H9 (cell line): ENCODE data around the gene OSBP2. TPM values are rescaled to one million over a fixed set of nuclear protein-coding genes. Genes with fewer than 3 reads are reported as not detected.

ENCODE experiments used
- DNase-seq: peaks from one replicate; pipeline ENCODE4 v3.0.0-alpha.2; 2017
- H2AFZ ChIP-seq: one replicate; pipeline ENCODE4 v1.6.1; 2013; ENCODE audit warnings: mild to moderate bottlenecking, low read length, control low read depth, moderate library complexity
- H2AK5ac ChIP-seq: 2 replicates; pipeline ENCODE4 v1.6.1; 2013; ENCODE audit warnings: low read length, control low read depth, mixed read lengths; ENCODE audit not compliant: insufficient read length
- H2BK120ac ChIP-seq: one replicate; pipeline ENCODE4 v1.6.1; 2013; ENCODE audit warnings: low read depth, mild to moderate bottlenecking, low read length, control low read depth, inconsistent platforms; ENCODE audit not compliant: poor library complexity, severe bottlenecking
- H2BK12ac ChIP-seq: 2 replicates; pipeline ENCODE4 v1.6.1; 2013; ENCODE audit warnings: low read length, control low read depth, mixed read lengths, low read depth; ENCODE audit not compliant: insufficient read length
- H2BK15ac ChIP-seq: 2 replicates; pipeline ENCODE4 v1.6.1; 2013; ENCODE audit warnings: low read depth, low read length, control low read depth
- H2BK20ac ChIP-seq: one replicate; pipeline ENCODE4 v1.6.1; 2013; ENCODE audit warnings: low read depth, mild to moderate bottlenecking, low read length, control low read depth, inconsistent platforms; ENCODE audit not compliant: poor library complexity, severe bottlenecking
- H2BK5ac ChIP-seq: 2 replicates; pipeline ENCODE4 v1.6.1; 2013; ENCODE audit warnings: low read length, control low read depth, mixed read lengths; ENCODE audit not compliant: insufficient read length
- H3K14ac ChIP-seq: 2 replicates; pipeline ENCODE4 v1.6.1; 2013; ENCODE audit warnings: low read length, control low read depth; ENCODE audit not compliant: insufficient read depth
- H3K18ac ChIP-seq: 2 replicates; pipeline ENCODE4 v1.6.1; 2013; ENCODE audit warnings: low read depth, mild to moderate bottlenecking, mixed read lengths, low read length, control low read depth; ENCODE audit not compliant: insufficient read length
- H3K23ac ChIP-seq: 2 replicates; pipeline ENCODE4 v1.6.1; 2013; ENCODE audit warnings: low read length, control low read depth, mixed read lengths, low read depth; ENCODE audit not compliant: insufficient read length
- H3K23me2 ChIP-seq: 2 replicates; pipeline ENCODE4 v1.6.1; 2013; ENCODE audit warnings: low read depth, mild to moderate bottlenecking, mixed read lengths, low read length, control low read depth; ENCODE audit not compliant: insufficient read length, poor library complexity, severe bottlenecking
- H3K27ac ChIP-seq: 2 replicates; pipeline ENCODE4 v1.5.1; 2013; ENCODE audit warnings: low read length, control low read depth, mixed read lengths, low read depth; ENCODE audit not compliant: insufficient read length
- H3K27me3 ChIP-seq: 2 replicates; pipeline ENCODE4 v1.6.1; 2013; ENCODE audit warnings: low read length, control low read depth, inconsistent platforms; ENCODE audit not compliant: insufficient read depth
- H3K4ac ChIP-seq: 2 replicates; pipeline ENCODE4 v1.6.1; 2013; ENCODE audit warnings: low read depth, mild to moderate bottlenecking, control low read depth, inconsistent platforms, low read length, moderate library complexity
- H3K4me1 ChIP-seq: 2 replicates; pipeline ENCODE4 v1.6.1; 2013; ENCODE audit warnings: low read length, control low read depth, inconsistent platforms; ENCODE audit not compliant: insufficient read depth
- H3K4me2 ChIP-seq: 2 replicates; pipeline ENCODE4 v1.6.1; 2013; ENCODE audit warnings: low read length, control low read depth, mixed read lengths; ENCODE audit not compliant: insufficient read length, insufficient read depth
- H3K56ac ChIP-seq: 2 replicates; pipeline ENCODE4 v1.6.1; 2013; ENCODE audit warnings: low read depth, mild to moderate bottlenecking, mixed read lengths, low read length, control low read depth; ENCODE audit not compliant: insufficient read length
- H3K79me1 ChIP-seq: 2 replicates; pipeline ENCODE4 v1.6.1; 2013; ENCODE audit warnings: low read depth, mild to moderate bottlenecking, moderate library complexity, low read length, control low read depth, inconsistent platforms; ENCODE audit not compliant: insufficient read depth, poor library complexity, severe bottlenecking
- H3K79me2 ChIP-seq: 2 replicates; pipeline ENCODE4 v1.6.1; 2013; ENCODE audit warnings: low read length, control low read depth, inconsistent platforms; ENCODE audit not compliant: insufficient read depth
- H3K9ac ChIP-seq: 2 replicates; pipeline ENCODE4 v1.6.1; 2013; ENCODE audit warnings: low read length, control low read depth, mixed read lengths; ENCODE audit not compliant: insufficient read length; ENCODE audit errors: extremely low read depth
- H3K9me3 ChIP-seq: one replicate; pipeline ENCODE4 v1.6.1; 2013; ENCODE audit warnings: low read depth, low read length, inconsistent platforms; ENCODE audit not compliant: control insufficient read depth
- H3T11ph ChIP-seq: one replicate; pipeline ENCODE4 v1.6.1; 2013; ENCODE audit warnings: mild to moderate bottlenecking, low read length, control low read depth, inconsistent platforms
- H4K20me1 ChIP-seq: one replicate; pipeline ENCODE4 v1.6.1; 2013; ENCODE audit not compliant: control insufficient read depth, insufficient read length, insufficient read depth
- H4K5ac ChIP-seq: 2 replicates; pipeline ENCODE4 v1.6.1; 2013; ENCODE audit warnings: low read depth, mild to moderate bottlenecking, mixed read lengths, low read length, control low read depth; ENCODE audit not compliant: insufficient read length
- H4K8ac ChIP-seq: replicated peaks from 2 replicates; pipeline ENCODE4 v1.6.1; 2013; ENCODE audit warnings: low read length, control low read depth, mixed read lengths, low read depth; ENCODE audit not compliant: insufficient read length
- H4K91ac ChIP-seq: 2 replicates; pipeline ENCODE4 v1.6.1; 2013; ENCODE audit warnings: low read depth, mild to moderate bottlenecking, moderate library complexity, mixed read lengths, low read length, control low read depth; ENCODE audit not compliant: insufficient read length
- H3K27ac Mint-ChIP-seq, 3 experiments: 2 replicates in 2 of 3; 3 replicates in 1 of 3; pipeline ENCODE4 v1.8.0; 2020 to 2021; ENCODE audit warnings: mixed read lengths in 3 of 3, mild to moderate bottlenecking in 1 of 3, moderate library complexity in 1 of 3
- H3K27me3 Mint-ChIP-seq: 2 replicates; pipeline ENCODE4 v1.8.0; 2021; ENCODE audit warnings: low read depth, mild to moderate bottlenecking, moderate library complexity, mixed read lengths
- H3K36me3 Mint-ChIP-seq, 3 experiments: 2 replicates in 2 of 3; 3 replicates in 1 of 3; pipeline ENCODE4 v1.8.0; 2020 to 2021; ENCODE audit warnings: low read depth in 3 of 3, mixed read lengths in 3 of 3; ENCODE audit not compliant: insufficient read depth in 1 of 3
- H3K4me1 Mint-ChIP-seq, 2 experiments: 2 replicates each; pipeline ENCODE4 v1.8.0; 2020; ENCODE audit warnings: mixed read lengths in 2 of 2
- H3K4me3 Mint-ChIP-seq, 2 experiments: 2 replicates in 1 of 2; 3 replicates in 1 of 2; pipeline ENCODE4 v1.8.0; 2020 to 2021; ENCODE audit warnings: mild to moderate bottlenecking in 2 of 2, mixed read lengths in 2 of 2, moderate library complexity in 1 of 2
- H3K9me3 Mint-ChIP-seq, 2 experiments: 2 replicates in 1 of 2; 3 replicates in 1 of 2; pipeline ENCODE4 v1.8.0; 2020; ENCODE audit warnings: mild to moderate bottlenecking in 2 of 2, mixed read lengths in 2 of 2, moderate library complexity in 1 of 2
- WGBS: extraction: QIAGEN DNeasy Blood & Tissue Kit; methylation state at CpG from one replicate; pipeline ENCODE4 v1.1.7; 2013; ENCODE audit warnings: missing lambda C conversion rate, low lambda C conversion rate, mixed read lengths; ENCODE audit not compliant: insufficient read length; ENCODE audit errors: extremely low coverage; 5-methylcytosine and 5-hydroxymethylcytosine counted together
- total RNA-seq: library from RNA; stranded (reverse); gene quantifications from 2 replicates; pipeline ENCODE4 v1.2.1, GENCODE V29; 2021
- TF ChIP-seq, protein P1 (sequence below): fragments of 200-600 bp; sonication (generic); conservative IDR thresholded peaks from 3 replicates; pipeline ENCODE4 v1.8.0; 2021; ENCODE audit warnings: antibody characterized with exemption, mild to moderate bottlenecking

OSBP2 gene
- total RNA-seq, 1 experiment from 2014 or later = 3.4 TPM

DNA sequence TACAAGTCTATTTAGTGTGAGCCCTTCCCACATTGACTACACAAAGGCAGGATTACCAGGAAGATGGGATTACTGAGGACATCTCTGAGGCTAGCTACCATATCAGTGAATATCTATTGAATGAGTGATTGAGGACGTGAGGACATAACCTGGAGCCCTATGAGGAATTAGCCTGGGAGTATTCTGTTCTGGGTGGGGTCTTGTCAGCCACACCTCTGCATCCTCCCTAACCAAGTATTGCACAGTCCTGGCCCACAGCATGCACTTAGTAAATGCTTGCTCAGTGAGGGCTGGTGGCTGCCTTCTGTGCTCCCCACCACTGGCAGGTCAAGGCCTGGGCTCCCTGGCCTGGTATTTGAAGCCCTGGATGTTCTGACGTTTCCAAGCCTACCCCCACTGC lies 41.8 kb upstream of the OSBP2 start:
- H3K9ac ChIP-seq = no peak overlapping the region
- no peak overlapping the region for H3K56ac ChIP-seq
- H3K36me3 Mint-ChIP-seq = peaks cover 5 to 15% (median 6%) of the 10 kb centered on the region in 3 experiments; a peak in 6 of 7 replicates
- no peak overlapping the region for H3K14ac ChIP-seq
- H2BK5ac ChIP-seq = no peak overlapping the region
- no peaks in the 10 kb centered on the region for H3K79me2 ChIP-seq
- DNase-seq = no peak
- no peak overlapping the region for H3K4ac ChIP-seq
- no peak overlapping the region for H3K4me3 Mint-ChIP-seq
- H4K91ac ChIP-seq = no peak overlapping the region
- H3K23me2 ChIP-seq = no peaks in the 10 kb centered on the region
- H2AK5ac ChIP-seq = no peak overlapping the region
- H3K27me3 ChIP-seq = no peaks in the 10 kb centered on the region
- no peak overlapping the region for H2BK20ac ChIP-seq
- no peak overlapping the region for H2BK120ac ChIP-seq
- WGBS = no CpG with 5 or more reads among the region's 2 CpGs
- H3K9me3 Mint-ChIP-seq = no peaks in the 10 kb centered on the region
- H3K9me3 ChIP-seq = no peaks in the 10 kb centered on the region
- H3K27ac ChIP-seq = no peak overlapping the region
- no peak overlapping the region for H2AFZ ChIP-seq
- H2BK12ac ChIP-seq = no peak overlapping the region
- H3K27me3 Mint-ChIP-seq = no peaks in the 10 kb centered on the region; the same call in 1 of the 2 replicates
- H4K5ac ChIP-seq = no peak overlapping the region
- H2BK15ac ChIP-seq = no peak overlapping the region
- H4K8ac ChIP-seq = no peak overlapping the region
- no peak overlapping the region for H3K23ac ChIP-seq
- no peak overlapping the region for H3K18ac ChIP-seq
- no peak overlapping the region for H3K27ac Mint-ChIP-seq
- H4K20me1 ChIP-seq = no peaks in the 10 kb centered on the region
- peaks cover 38 to 40% of the 10 kb centered on the region in 2 experiments for H3K4me1 Mint-ChIP-seq
- peaks cover 4% of the 10 kb centered on the region; the same call in 1 of the 2 replicates for H3K4me1 ChIP-seq
- TF ChIP-seq, protein P1, sequence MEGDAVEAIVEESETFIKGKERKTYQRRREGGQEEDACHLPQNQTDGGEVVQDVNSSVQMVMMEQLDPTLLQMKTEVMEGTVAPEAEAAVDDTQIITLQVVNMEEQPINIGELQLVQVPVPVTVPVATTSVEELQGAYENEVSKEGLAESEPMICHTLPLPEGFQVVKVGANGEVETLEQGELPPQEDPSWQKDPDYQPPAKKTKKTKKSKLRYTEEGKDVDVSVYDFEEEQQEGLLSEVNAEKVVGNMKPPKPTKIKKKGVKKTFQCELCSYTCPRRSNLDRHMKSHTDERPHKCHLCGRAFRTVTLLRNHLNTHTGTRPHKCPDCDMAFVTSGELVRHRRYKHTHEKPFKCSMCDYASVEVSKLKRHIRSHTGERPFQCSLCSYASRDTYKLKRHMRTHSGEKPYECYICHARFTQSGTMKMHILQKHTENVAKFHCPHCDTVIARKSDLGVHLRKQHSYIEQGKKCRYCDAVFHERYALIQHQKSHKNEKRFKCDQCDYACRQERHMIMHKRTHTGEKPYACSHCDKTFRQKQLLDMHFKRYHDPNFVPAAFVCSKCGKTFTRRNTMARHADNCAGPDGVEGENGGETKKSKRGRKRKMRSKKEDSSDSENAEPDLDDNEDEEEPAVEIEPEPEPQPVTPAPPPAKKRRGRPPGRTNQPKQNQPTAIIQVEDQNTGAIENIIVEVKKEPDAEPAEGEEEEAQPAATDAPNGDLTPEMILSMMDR = no peak
- H3K4me2 ChIP-seq = no peak overlapping the region
- H3K79me1 ChIP-seq = no peaks in the 10 kb centered on the region
- H3T11ph ChIP-seq = no peak overlapping the region
